SK-N-SH (cell line): Measurements from ENCODE around the gene MAST1.

Experiments
- CTCF ChIP-seq: fragments of 200-600 bp; sonication (generic); IDR thresholded peaks from 2 replicates; pipeline ENCODE4 v1.6.1; 2017; ENCODE audit warnings: antibody characterized with exemption, mild to moderate bottlenecking, moderate library complexity
- POLR2AphosphoS5 ChIP-seq: IDR thresholded peaks from 2 replicates; pipeline ENCODE4 v1.6.1; 2012; ENCODE audit warnings: low read depth, low read length

- TF ChIP-seq CTCF (no peak), POLR2AphosphoS5 (no peak)
These were observed 34.3 kb upstream of the MAST1 start for GRCh38 chr19:12804051-12804450.
